ENCODE measurements around the gene BICDL1.

The BICDL1 gene

DNA sequence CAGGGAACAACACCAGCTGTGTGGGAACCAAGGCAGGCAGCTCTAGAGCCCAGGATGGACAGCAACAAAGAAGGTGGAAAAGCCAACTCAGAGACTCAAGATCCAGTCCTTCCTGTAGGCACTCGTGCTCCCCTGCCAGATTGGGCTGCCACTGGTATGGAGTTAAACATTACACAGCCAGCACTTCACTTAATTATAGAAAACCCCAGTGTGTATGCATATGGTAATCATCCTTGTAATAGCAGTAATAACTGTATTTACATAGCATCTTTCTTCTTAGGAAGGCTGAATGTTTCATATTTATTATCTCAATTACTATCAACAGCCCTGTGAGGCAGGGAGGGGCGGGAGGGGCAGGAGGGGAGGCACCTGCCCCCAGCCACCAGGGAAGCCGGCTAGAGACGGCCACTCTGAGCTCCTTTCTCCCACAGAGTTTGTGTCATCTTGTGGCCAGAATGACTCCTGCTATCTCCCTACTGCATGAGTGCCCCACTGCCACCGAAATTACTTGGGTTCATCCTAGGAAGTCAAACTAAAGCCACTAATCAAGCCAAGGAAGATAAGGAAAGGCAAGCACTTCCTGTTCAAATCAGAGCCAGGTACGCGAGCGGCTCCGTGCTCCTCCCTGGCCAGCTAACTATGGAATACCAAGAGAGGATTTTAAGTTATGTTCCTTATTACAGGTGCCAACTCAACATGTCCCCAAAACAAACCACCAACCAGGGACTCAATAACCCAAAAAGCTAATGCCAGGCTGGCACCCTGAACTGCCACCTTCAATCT is 143.2 kb downstream of the BICDL1 start:
- DNase-seq: no peak

DNA sequence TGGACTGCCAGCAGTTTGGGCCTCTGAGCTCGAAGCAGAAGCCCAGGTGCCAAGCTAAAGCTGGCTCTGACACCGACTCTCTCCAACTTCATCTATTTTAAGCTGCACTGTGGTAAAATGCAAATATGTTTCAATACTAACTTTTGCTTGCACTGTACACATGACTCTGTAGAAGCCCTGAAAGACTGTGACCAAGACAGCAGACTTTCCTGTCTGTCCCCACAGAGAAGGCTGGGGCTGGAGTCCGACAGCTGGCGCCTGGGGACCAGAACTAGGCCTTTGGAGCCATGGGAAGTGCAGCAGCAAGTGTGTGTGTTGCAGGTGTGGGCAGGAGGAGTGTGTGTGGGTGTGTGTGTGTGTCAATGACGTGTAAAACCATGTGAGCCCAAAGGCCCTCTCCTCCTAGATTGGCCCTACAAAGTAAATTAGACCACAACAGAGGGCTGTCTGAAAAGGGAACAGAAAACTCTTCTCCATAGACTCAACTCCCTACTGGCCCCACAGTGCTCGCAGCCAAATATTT is 143.9 kb downstream of the BICDL1 start:
- DNase-seq: no peak

DNA sequence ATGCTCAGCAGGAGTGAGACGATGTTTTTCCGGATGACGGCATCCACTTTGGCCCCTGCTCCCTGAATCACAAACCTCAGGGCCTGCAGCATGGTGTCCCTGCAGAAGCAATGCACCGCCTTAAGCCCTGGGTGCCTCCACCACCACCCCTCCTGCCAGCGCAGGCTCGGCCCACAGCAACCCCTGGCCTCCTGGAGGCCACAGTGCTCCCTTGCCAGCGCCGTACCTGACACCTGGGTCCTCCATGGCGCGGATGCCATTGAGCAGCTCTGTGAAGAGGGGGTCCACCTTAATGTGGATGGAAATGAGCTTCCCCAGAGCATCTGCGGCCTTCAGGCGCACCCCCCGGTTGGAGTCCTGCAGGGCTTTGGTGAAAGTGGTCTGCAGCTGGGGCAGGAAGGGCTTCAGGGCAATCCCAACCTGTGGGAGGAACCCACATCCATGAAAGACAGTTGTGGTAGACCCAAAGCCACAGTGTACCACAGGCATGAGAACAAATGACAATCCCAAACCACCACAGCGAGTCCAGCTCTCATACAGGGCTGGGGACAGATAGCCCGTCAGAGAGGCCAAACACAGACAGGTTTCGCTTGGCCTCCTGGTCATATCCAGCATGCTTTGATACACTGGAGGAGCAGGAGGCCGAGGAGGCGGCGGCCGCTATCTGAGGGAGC is 145.4 kb downstream of the BICDL1 start:
- DNase-seq: no peak

DNA sequence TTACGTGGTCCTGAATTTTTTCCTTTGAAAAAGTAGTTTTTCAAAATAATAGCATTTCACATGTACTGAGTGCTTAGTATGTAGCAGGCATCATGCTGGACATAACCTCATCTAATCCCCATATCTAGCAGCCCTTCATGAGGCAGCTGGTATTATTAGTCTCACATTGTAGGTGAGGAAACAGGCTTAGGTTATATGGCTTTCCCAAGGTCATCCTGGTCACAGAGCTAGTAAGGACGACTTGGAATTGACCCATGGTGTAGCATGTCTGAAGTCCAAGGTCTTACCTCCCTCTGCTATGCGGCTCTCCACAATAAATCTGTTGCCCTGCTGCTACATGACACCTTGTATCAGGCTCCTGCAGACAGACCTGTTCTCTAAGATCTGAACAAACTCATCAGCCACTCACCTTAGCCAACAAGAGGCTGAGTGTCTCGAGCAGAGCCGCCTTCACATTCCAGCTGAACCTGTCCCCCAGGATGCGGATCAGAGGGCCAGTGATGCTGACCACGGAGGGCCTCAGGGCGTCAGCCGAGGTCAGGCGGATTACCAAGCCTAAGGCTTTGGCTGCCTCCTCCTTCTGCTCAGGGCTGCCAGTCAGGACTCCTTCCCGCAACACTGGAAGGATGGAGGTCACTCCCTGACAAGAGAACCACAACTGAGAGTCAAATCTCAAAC is 147.2 kb downstream of the BICDL1 start:
- DNase-seq: no peak

DNA sequence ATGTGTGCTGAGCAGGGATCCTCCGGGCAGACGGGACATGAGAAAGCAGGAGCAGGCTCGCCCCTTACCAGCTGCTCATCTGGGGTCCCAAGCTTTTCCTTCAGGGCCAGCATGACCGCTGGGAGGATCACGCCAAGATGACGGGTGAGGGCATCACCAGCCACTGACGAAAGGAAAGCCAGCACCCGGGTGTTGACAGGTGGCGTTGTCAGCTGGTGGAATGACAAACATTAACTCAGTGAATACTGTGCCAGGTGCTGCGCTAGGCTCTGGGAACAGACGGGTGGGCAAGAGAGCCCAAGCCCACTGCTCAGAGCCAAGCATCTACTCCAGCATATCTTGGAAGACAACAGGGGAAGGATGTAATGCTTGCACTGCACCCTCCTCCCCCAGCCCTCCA is 148.8 kb downstream of the BICDL1 start:
- no peak for DNase-seq

DNA sequence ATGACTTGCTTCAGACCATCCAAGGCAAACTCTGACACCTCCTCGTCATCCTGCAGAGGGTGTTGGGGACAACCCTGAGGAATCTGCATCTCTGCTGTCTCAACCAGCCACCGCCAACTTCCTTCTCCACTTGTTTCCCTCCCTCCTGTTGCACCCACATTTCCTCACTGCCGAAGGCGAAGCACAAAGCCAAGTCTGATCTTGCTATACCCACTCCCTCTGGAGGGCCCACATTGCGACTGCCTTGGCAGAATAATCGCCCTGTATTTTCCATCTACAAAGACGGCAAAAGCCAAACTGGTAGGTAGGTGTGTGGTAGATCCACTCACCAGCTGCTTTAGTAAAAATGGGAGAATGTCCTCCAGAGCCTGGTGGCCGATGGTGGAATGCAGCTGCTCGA is 149.3 kb downstream of the BICDL1 start:
- no peak for DNase-seq

DNA sequence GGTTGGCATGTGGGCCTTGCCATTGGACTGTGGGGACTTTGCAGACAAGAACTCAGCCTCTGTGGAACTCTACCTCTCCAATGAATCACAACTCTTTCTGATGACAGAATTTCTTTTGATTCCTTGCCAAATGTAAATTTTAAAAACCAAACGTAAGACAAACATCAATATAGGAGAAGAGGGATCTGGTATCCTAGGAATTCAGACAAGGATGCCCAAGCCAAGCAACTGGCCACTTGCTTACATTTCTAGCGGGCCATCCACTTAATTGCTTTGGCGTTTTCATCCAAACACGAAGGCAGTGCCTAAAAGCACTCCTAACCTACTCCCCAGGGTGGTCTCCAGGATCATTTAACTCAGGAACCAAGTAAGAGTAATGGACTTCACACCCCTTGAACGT is 150.9 kb downstream of the BICDL1 start:
- DNase-seq: no peak

DNA sequence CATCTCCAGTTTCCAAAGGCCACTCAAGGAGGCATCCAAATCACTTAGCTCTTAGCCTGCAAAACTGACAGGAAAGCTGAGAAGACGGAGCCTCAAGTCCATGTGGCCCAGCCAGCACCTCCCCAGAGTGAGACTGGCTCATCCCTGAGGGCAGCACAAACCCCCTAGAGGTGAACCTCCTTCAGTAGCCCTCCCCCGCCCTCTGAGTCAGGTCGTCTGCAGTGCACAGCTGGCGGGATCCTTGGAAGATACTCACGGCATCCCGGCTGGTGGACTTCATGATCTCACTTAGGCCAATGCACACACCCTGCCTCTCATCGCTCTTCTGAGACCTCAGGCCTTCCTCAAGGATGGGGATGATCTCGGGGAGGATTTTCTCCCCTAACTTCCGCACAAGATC is 151.6 kb downstream of the BICDL1 start:
- no peak for DNase-seq

DNA sequence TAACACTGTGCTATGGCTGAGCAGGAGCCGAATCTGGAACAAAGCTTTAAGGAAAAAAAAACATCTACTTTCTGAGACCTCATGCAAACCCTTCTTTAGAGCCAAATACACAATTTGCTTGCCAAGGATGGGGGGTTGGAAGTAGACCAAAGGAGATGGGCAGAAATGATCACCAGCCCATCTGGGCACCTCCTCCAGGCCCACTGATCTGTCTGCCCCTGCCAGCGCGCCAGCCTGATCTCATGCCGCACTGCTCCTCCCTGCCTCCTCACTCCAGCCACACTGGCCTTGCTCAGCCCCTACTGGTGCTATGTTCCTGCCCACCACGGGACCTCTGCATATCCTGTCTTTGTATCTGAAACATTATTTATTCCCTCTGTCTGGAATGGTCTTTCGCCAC is 152.3 kb downstream of the BICDL1 start:
- DNase-seq: no peak

DNA sequence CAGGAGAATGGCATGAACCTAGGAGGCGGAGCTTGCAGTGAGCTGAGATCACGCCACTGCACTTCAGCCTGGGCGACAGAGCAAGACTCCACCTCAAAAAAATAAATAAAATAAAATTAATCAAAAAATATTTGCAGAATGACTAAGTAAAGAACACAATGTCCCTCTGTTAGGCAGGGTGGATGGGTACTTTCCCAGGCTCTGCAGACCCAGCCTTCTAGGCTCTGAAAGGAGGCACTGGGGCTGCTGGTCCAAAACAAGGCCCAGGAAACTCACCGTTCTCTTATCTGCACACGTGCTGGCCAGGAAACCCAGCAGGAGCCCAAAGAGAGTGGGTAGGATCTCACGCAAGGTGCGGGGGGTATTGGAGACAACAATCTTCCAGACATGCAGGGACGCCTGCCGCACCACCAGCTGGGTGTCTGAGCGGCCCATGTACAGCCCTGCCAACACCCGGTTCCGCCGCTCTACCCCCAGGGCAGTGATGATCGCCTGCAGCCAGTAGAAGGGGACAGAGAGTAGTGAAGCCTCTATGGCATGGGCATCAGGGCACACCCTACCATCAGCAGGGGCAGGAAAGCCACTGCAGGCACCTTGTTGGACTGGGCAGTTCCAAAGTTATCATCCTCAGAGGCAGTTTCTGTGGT is 153.3 kb downstream of the BICDL1 start:
- DNase-seq: no peak

All from SIG-M5 (cell line).